Activated T-helper 17 cell treated with anti-CD3 and anti-CD28 coated beads, Interleukin-2, amount 50 U/mL, for 72 hours (primary cell): Measurements from ENCODE around the gene INIP. TPM values are rescaled to one million over a fixed set of nuclear protein-coding genes. Genes with fewer than 3 reads are reported as not detected.
"Not testable (repeated sequence)": the region's sequence is repeated elsewhere in the genome, so short reads cannot be mapped to it uniquely, and the experiment has no call there.

Source experiments
- ATAC-seq: fragments of 150-1000 bp; cut with Tn5 transposase; replicated peaks from 2 replicates; pipeline ENCODE4 v1.10.0; 2021; ENCODE audit warnings: mild to moderate bottlenecking, moderate library complexity
- H3K27ac Mint-ChIP-seq: one replicate; pipeline ENCODE4 v1.8.0; 2022; ENCODE audit warnings: mixed read lengths
- H3K27me3 Mint-ChIP-seq: one replicate; pipeline ENCODE4 v1.8.0; 2022; ENCODE audit warnings: mixed read lengths
- H3K36me3 Mint-ChIP-seq: one replicate; pipeline ENCODE4 v1.8.0; 2022; ENCODE audit warnings: low read depth, mild to moderate bottlenecking, mixed read lengths
- H3K4me1 Mint-ChIP-seq: one replicate; pipeline ENCODE4 v1.8.0; 2022; ENCODE audit warnings: mixed read lengths
- H3K4me3 Mint-ChIP-seq: one replicate; pipeline ENCODE4 v1.8.0; 2022; ENCODE audit warnings: mild to moderate bottlenecking, mixed read lengths
- H3K9me3 Mint-ChIP-seq: one replicate; pipeline ENCODE4 v1.8.0; 2022; ENCODE audit warnings: mixed read lengths
- total RNA-seq, 2 donors: library from RNA; stranded (reverse); gene quantifications; one replicate each; pipeline ENCODE4 v1.2.3, GENCODE V29; 2022

The INIP gene
- total RNA-seq, 2 donors from 2014 or later = 30.7 to 34.6 TPM

- peak overlapping the region; percentile 44 for H3K27ac Mint-ChIP-seq
- peaks cover 10% of the 10 kb centered on the region for H3K4me1 Mint-ChIP-seq
- H3K36me3 Mint-ChIP-seq = peaks cover 14% of the 10 kb centered on the region
- peak overlapping the region; percentile 93 for H3K4me3 Mint-ChIP-seq
- H3K27me3 Mint-ChIP-seq = no peaks in the 10 kb centered on the region
- H3K9me3 Mint-ChIP-seq = no peaks in the 10 kb centered on the region
- ATAC-seq = peak; percentile 11
Measured at GRCh38 chr9:112719696-112720095, 1.8 kb upstream of the INIP start.

- H3K4me3 Mint-ChIP-seq = peak overlapping the region; percentile 93
- peak overlapping the region; percentile 44 for H3K27ac Mint-ChIP-seq
- peaks cover 14% of the 10 kb centered on the region for H3K36me3 Mint-ChIP-seq
- H3K4me1 Mint-ChIP-seq = peaks cover 11% of the 10 kb centered on the region
- H3K9me3 Mint-ChIP-seq = no peaks in the 10 kb centered on the region
- peak; percentile 7 for ATAC-seq
- no peaks in the 10 kb centered on the region for H3K27me3 Mint-ChIP-seq
Measured at GRCh38 chr9:112719241-112719691, 1.3 kb upstream of the INIP start.

DNA sequence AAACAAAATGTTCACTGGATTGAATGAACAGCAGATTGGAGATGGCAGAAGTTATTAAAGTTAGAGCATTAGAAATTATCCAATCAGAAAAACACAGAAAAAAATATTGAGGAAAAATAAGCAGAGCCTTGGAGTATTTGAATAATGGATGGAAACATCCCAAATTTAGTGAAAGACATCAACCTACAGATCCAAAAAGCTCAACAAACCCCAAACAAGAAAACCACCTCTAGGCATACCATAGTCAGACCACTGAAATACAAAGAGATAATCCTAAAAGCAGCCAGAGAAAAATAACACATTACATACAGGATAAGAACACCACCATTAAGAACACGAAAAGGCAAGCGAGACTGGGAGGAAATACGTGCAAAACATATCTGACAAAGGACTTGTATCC lies 5.2 kb downstream of the INIP start:
- H3K4me1 Mint-ChIP-seq = peaks cover 26% of the 10 kb centered on the region
- H3K9me3 Mint-ChIP-seq = no peaks in the 10 kb centered on the region
- no peak for ATAC-seq
- no peaks in the 10 kb centered on the region for H3K27me3 Mint-ChIP-seq
- H3K4me3 Mint-ChIP-seq = no peak overlapping the region
- peaks cover 66% of the 10 kb centered on the region for H3K36me3 Mint-ChIP-seq
- H3K27ac Mint-ChIP-seq = no peak overlapping the region

DNA sequence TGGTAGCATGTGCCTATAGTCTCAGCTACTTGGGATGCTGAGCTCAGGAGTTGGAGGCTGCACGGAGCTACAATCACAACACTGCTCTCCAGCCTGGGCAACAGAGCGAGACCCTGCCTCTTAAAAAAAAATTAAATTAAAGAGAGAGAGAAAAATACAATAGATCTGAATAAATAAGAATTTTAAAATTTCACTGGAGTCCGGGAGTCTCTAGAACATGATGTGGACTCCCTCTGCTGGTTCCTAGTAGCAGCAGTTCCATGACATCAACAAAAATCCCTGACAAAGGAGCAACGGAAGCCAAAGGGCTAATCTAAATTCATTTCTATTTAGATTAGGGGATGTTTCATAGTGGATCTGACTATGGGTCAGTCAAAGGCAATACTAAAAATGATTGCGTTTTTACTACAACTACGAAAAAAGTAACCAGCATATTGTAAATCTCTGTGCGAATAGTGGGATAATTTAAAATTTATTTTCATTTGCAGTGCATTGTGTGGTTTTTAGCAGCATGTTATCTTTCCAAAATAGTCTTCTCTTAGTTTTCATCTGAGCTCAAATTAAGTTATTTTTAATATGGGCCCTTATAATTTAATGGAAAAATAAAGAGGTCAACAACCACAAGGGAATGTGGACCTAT lies 6.7 kb downstream of the INIP start:
- ATAC-seq = no peak
- H3K9me3 Mint-ChIP-seq = no peaks in the 10 kb centered on the region
- no peaks in the 10 kb centered on the region for H3K27me3 Mint-ChIP-seq
- H3K27ac Mint-ChIP-seq = no peak overlapping the region
- peaks cover 30% of the 10 kb centered on the region for H3K4me1 Mint-ChIP-seq
- H3K36me3 Mint-ChIP-seq = peaks cover 70% of the 10 kb centered on the region
- H3K4me3 Mint-ChIP-seq = no peak overlapping the region

- ATAC-seq = no peak
- Mint-ChIP-seq H3K9me3 (no peaks in the 10 kb centered on the region), H3K27me3 (no peaks in the 10 kb centered on the region), H3K4me1 (peaks cover 25% of the 10 kb centered on the region), H3K36me3 (peaks cover 61% of the 10 kb centered on the region), H3K4me3 (no peak overlapping the region), H3K27ac (peak overlapping the region; percentile 20)
Measured at GRCh38 chr9:112705768-112706427, 12.0 kb downstream of the INIP start.

DNA sequence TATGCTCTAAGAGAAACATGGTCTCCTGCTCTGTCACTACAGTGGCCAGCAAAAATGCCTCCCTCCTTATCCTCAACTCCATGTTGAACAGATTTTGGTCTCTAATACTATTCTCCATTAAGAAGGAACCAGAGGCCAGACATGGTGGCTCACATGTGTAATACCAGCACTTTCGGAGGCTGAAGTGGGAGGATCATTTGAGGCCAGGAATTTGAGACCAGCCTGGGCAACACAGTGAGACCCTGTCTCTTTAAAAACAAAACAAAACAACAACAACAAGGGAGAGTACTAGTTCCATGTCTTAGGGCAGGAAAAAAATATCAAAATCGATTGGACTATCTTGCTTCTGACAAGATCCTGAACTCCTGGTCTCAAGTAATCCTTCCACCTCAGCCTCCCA lies 14.6 kb downstream of the INIP start:
- H3K4me3 Mint-ChIP-seq = no peak overlapping the region
- no peaks in the 10 kb centered on the region for H3K27me3 Mint-ChIP-seq
- no peak for ATAC-seq
- peaks cover 23% of the 10 kb centered on the region for H3K4me1 Mint-ChIP-seq
- H3K36me3 Mint-ChIP-seq = peaks cover 65% of the 10 kb centered on the region
- H3K9me3 Mint-ChIP-seq = no peaks in the 10 kb centered on the region
- H3K27ac Mint-ChIP-seq = peak overlapping the region; percentile 20

DNA sequence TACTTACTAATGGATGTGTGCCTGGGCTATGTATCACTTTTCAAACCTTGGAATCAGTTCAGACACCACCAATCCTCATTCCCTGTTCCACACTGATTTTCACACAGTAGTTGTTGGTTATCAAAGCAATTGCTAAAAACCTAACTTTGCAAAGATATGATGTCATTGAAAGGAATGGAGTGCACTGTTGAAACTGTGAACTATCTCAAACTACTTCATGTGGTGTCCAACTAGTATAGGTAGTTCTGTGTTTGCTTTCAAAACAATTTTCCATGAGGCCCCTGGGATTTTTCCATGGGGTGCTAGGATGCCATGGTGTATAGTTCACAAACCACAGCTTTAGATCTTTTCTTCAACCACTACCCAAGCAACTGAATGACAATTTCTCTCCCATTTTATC lies 17.8 kb downstream of the INIP start:
- Mint-ChIP-seq H3K4me1 (peaks cover 23% of the 10 kb centered on the region), H3K4me3 (no peak overlapping the region), H3K36me3 (peaks cover 79% of the 10 kb centered on the region), H3K27ac (no peak overlapping the region), H3K27me3 (no peaks in the 10 kb centered on the region), H3K9me3 (no peaks in the 10 kb centered on the region)
- ATAC-seq = no peak

GRCh38 chr9:112699230-112699629 lies 18.7 kb downstream of the INIP start:
- Mint-ChIP-seq H3K27me3 (no peaks in the 10 kb centered on the region), H3K36me3 (peaks cover 83% of the 10 kb centered on the region), H3K4me1 (peaks cover 20% of the 10 kb centered on the region), H3K9me3 (no peaks in the 10 kb centered on the region), H3K4me3 (no peak overlapping the region), H3K27ac (no peak overlapping the region)
- ATAC-seq = peak; percentile 62

DNA sequence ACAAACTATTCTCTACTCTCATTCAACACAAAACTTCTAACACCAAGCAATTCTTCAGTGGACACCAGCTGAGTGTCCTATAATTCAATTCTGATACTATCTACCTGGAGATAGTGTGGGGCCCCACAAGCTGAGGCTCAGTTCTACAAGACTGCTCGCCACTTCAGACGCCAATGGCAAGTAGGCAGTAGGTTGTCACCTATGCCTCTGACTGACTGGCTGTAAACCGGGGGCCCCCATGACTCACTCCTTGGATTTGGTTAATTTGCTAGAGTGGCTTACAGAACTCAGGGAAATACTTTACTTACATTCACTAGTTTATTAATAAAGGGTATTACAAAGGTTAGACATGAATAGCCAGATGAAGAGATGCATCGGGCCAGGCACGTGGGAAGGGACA lies 21.5 kb downstream of the INIP start:
- Mint-ChIP-seq H3K9me3 (no peaks in the 10 kb centered on the region), H3K4me3 (no peak overlapping the region), H3K27ac (no peak overlapping the region), H3K27me3 (no peaks in the 10 kb centered on the region), H3K36me3 (peaks cover 87% of the 10 kb centered on the region), H3K4me1 (peaks cover 14% of the 10 kb centered on the region)
- no peak for ATAC-seq

GRCh38 chr9:112694706-112695555 lies 23.0 kb downstream of the INIP start:
- Mint-ChIP-seq H3K36me3 (peaks cover 87% of the 10 kb centered on the region), H3K9me3 (no peaks in the 10 kb centered on the region), H3K27me3 (no peaks in the 10 kb centered on the region), H3K4me1 (peaks cover 14% of the 10 kb centered on the region), H3K27ac (no peak overlapping the region), H3K4me3 (no peak overlapping the region)
- no peak for ATAC-seq

DNA sequence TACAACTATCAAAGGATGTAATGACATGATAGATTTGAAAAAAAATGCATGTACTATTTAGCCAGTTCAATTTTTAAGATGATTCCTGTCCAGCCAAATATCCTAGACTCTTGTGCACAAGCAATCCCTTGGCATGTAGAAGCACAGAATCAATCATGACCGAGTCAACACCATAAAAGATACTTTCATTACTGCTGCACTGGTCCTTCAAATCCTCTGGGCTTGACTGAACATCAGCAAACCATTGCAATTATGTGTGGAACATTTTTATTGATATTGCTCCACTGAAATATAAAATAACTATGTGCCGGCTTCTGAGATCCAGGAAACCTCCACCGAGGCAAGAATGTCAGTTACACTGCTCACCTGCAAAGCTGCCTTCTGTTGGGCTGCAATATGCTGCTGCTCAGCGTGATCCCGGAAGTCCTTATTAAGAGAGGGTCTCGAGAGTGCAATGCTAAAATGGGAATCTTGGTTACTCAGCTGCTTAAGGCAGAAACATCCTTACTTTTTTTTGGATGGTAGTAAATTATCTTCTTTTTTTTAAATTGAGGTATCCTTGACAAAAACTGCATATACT lies 28.7 kb downstream of the INIP start:
- Mint-ChIP-seq H3K27ac (no peak overlapping the region), H3K36me3 (peaks cover 91% of the 10 kb centered on the region), H3K27me3 (no peaks in the 10 kb centered on the region), H3K9me3 (no peaks in the 10 kb centered on the region), H3K4me1 (no peaks in the 10 kb centered on the region), H3K4me3 (no peak overlapping the region)
- ATAC-seq = no peak

DNA sequence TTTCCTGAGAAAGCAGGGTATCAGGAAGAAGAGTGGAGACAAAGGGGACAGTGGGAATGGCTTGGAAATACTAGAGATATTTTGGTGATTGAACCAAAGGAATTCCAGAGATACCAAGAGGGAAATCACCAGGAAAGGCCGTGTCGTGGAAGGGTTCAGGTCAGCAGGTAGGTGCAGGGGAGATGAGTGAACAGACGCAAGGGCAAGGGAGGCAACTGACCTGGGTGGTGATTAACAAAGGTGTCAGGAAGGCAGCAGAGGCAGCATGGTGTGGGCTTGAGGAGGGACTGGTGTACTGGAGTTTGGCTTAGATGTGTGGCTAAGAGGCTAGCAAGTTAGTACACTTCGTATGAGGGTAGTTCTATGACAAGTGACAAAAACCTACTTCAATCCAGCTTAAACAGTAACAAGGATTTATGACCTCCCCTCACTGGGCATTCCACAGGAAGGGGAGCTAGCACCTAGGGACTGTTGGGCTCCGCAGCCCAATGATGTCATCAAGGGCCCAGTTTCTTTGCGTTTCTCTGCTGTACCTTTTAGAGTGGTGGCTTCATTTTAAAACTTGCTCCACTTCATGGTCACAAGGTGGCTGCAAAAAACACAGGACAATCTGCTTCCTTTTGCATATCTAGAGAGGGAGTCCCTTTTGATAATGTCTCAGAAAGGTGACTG lies 37.0 kb downstream of the INIP start:
- H3K4me3 Mint-ChIP-seq = no peak overlapping the region
- H3K27ac Mint-ChIP-seq = no peak overlapping the region
- peaks cover 20% of the 10 kb centered on the region for H3K9me3 Mint-ChIP-seq

GRCh38 chr9:112677040-112677439 lies 40.9 kb downstream of the INIP start:
- Mint-ChIP-seq H3K36me3 (no peaks in the 10 kb centered on the region), H3K9me3 (peaks cover 20% of the 10 kb centered on the region), H3K4me1 (no peaks in the 10 kb centered on the region), H3K4me3 (no peak overlapping the region), H3K27me3 (peaks cover 3% of the 10 kb centered on the region), H3K27ac (no peak overlapping the region)
- ATAC-seq = no peak

More for the DNA sequence above, 37.0 kb downstream of the INIP start:
- Mint-ChIP-seq H3K36me3 (peaks cover 7% of the 10 kb centered on the region), H3K4me1 (no peaks in the 10 kb centered on the region), H3K27me3 (peaks cover 3% of the 10 kb centered on the region)
- no peak for ATAC-seq

DNA sequence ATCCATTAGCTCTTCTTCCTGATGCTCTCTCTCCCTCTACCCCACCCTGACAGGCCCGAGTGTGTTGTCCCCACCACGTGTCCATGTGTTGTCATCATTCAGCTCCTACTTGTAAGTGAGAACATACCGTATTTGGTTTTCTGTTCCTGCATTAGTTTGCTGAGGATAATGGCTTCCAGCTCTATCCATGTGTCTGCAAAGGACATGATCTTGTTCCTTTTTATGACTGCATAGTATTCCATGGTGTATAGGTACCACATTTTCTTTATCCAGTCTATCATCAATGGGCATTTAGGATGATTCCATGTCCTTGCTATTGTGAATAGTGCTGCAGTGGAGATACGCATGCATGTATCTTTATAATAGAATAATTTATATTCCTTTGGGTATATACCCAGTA lies 44.7 kb downstream of the INIP start:
- not testable (repeated sequence) for H3K27ac Mint-ChIP-seq, H3K27me3 Mint-ChIP-seq, ATAC-seq, H3K36me3 Mint-ChIP-seq, H3K4me1 Mint-ChIP-seq, H3K9me3 Mint-ChIP-seq, H3K4me3 Mint-ChIP-seq
